NCI-H2227 (cell line): ENCODE data around the gene CD82.
A peak's percentile ranks its signal among the peaks of the same experiment; 100 is the strongest.

ENCODE experiments used
- DNase-seq: peaks from one replicate; lab custom pipeline; 2025; ENCODE audit not compliant: unreplicated experiment; lab: John Stamatoyannopoulos, UW

CD82 gene

GRCh38 chr11:44614281-44614775 is 48.9 kb downstream of the CD82 start:
- no peak for DNase-seq

- no peak for DNase-seq
Observed at GRCh38 chr11:44615041-44615755, 49.7 kb downstream of the CD82 start.

- no peak for DNase-seq
Observed at GRCh38 chr11:44615913-44616791, 50.7 kb downstream of the CD82 start.

GRCh38 chr11:44617671-44618461 is 52.4 kb downstream of the CD82 start:
- DNase-seq = no peak

- no peak for DNase-seq
Observed at GRCh38 chr11:44618561-44619425, 53.3 kb downstream of the CD82 start.

GRCh38 chr11:44620328-44620725 is 54.9 kb downstream of the CD82 start:
- no peak for DNase-seq

- DNase-seq = peak; percentile 88
Observed at GRCh38 chr11:44621140-44621681, 55.7 kb downstream of the CD82 start.

- DNase-seq = no peak
Observed at GRCh38 chr11:44621784-44622183, 56.3 kb downstream of the CD82 start.

- no peak for DNase-seq
Observed at GRCh38 chr11:44622190-44622650, 56.8 kb downstream of the CD82 start.

- DNase-seq = no peak
Observed at GRCh38 chr11:44622721-44623258, 57.3 kb downstream of the CD82 start.

GRCh38 chr11:44623341-44623730 is 57.9 kb downstream of the CD82 start:
- DNase-seq = no peak

- DNase-seq = no peak
Observed at GRCh38 chr11:44623731-44624491, 58.4 kb downstream of the CD82 start.

- no peak for DNase-seq
Observed at GRCh38 chr11:44624761-44625221, 59.3 kb downstream of the CD82 start.

GRCh38 chr11:44625759-44626523 is 60.5 kb downstream of the CD82 start:
- DNase-seq = no peak

GRCh38 chr11:44626645-44627044 is 61.2 kb downstream of the CD82 start:
- no peak for DNase-seq

GRCh38 chr11:44627165-44627789 is 61.8 kb downstream of the CD82 start:
- DNase-seq = no peak

- DNase-seq = peak; percentile 15
Observed at GRCh38 chr11:44627911-44628729, 62.7 kb downstream of the CD82 start.
